ENCODE measurements around the gene TTC34.

DNA sequence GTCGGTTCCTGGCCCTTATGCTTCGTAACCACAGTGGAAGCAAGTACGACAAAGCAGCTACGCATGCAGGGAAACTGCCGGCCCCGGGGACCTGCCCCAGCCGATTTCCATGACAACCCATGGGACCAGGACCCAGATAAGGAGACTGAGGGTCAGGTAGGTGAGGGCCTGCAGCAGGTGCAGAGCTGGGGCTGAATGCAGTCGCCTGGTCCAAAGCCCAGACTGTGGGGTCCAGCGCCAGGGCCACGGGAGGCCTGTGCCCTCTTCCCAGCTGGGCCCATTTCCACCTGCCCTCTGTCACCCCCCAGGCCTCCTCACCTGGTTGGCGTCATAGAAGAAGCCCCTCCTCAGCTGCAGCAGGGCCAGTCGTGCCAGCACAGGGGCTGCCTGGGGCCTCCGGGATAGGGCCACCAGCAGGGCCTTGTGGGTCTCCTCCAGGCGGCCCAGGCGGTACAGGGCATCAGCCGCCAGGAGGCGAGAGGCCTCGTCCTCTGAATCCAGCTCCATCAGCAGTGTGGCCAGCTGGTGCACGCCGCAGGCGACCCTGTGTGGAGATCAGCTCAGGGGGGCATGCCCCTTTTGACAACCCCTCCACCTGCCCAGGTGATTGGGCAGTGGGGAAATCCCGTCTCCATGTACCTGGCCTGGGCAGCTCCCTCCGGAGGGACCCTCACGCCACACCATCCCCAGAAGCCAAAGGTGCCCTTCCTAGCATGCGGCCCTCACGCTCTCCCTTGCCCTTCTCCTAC lies 14.2 kb downstream of the TTC34 start:
- TF ChIP-seq POLR2AphosphoS5 (IDR thresholded peaks at IDR 0.05; ENCODE audit: low read depth, low read length) (no peak), POLR2A (IDR thresholded peaks at IDR 0.05; ENCODE audit: low read depth, low read length) (no peak), TAF1 (IDR thresholded peaks at IDR 0.05; ENCODE audit: borderline replicate concordance, low read depth, low read length) (no peak)

Data from GM12892 (cell line).